ENCODE results near the gene INTS2. TPM values are rescaled to one million over a fixed set of nuclear protein-coding genes. Genes with fewer than 3 reads are reported as not detected.
"Not testable (repeated sequence)": the region's sequence is repeated elsewhere in the genome, so short reads cannot be mapped to it uniquely, and the experiment has no call there.

INTS2 gene
- total RNA-seq, 1 experiment from 2014 or later: 16.2 TPM

- no peak for DNase-seq (ENCODE audit: low spot score)
Measured at GRCh38 chr17:61849674-61850073, 78.1 kb downstream of the INTS2 start.

- DNase-seq (ENCODE audit: low spot score): no peak
Measured at GRCh38 chr17:61848896-61849295, 78.9 kb downstream of the INTS2 start.

GRCh38 chr17:61848247-61848646, 79.5 kb downstream of the INTS2 start:
- no peak for DNase-seq (ENCODE audit: low spot score)

- DNase-seq (ENCODE audit: low spot score): no peak
Measured at GRCh38 chr17:61847659-61848058, 80.1 kb downstream of the INTS2 start.

GRCh38 chr17:61846761-61847375, 80.9 kb downstream of the INTS2 start:
- DNase-seq (ENCODE audit: low spot score): no peak

GRCh38 chr17:61846088-61846487, 81.7 kb downstream of the INTS2 start:
- DNase-seq (ENCODE audit: low spot score): no peak

GRCh38 chr17:61843435-61843834, 84.3 kb downstream of the INTS2 start:
- DNase-seq (ENCODE audit: low spot score): no peak

- no peak for DNase-seq (ENCODE audit: low spot score)
Measured at GRCh38 chr17:61842899-61843298, 84.9 kb downstream of the INTS2 start.

DNA sequence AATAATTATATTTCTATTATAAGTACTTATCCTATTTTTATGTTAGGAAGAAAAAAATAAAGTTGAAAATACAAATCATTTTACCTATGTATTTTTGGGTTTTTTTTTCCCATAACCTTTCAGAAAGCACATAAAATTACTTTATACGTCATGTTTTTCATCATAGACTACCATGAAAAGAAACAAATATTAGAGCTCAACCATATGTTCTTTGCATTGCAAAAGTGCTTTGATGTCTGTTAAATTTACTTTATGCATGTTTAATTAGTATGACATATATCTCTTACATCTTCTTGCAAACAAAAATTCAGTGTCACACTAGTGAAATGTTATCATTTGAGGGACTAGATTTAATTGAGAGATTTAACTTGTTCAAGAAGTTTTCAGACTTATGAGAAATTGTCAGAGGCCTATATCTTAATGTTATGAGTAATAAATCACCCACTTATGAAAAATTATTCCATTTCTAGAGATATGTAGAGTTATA, 88.4 kb downstream of the INTS2 start:
- no peak for DNase-seq (ENCODE audit: low spot score)

DNA sequence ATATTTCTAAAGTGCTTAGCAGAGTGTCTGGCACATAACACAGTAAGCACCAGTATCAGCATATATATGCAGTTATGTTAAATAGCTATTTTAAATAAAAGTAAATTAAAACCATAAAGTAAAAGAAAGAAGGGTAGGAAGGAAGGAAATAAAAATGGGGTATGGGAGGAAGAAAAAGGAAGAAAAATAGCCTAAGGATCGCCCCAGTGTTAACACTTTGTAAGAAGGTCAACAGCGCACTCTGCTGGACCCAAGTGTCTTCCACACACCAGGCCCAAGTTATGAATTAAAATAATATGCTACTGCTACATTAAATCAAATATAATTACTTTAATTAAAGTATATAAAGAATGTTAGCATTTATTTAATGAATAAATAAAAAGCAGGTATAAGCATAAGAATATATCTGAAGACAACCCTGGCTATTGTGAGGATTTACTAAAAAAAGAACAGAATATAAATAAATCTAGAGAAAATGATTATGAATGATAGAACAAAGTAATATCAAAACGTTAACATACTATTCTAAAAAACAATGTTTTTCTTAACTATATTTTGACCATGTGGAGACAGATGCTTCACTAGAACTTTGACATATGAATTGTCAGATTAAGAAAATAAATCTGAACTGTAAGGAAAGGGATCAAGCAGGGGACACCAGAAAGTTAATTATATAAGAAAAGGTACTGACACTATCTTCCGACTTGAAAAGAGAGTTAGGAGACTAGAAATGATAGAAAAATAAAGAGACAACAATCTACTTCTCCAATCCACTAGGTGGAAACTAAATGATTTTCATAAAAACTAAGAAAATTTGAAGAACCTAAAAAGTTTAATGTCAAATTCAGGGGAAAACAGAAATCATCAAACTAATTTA, 90.4 kb downstream of the INTS2 start:
- DNase-seq (ENCODE audit: low spot score): peak; percentile 63

DNA sequence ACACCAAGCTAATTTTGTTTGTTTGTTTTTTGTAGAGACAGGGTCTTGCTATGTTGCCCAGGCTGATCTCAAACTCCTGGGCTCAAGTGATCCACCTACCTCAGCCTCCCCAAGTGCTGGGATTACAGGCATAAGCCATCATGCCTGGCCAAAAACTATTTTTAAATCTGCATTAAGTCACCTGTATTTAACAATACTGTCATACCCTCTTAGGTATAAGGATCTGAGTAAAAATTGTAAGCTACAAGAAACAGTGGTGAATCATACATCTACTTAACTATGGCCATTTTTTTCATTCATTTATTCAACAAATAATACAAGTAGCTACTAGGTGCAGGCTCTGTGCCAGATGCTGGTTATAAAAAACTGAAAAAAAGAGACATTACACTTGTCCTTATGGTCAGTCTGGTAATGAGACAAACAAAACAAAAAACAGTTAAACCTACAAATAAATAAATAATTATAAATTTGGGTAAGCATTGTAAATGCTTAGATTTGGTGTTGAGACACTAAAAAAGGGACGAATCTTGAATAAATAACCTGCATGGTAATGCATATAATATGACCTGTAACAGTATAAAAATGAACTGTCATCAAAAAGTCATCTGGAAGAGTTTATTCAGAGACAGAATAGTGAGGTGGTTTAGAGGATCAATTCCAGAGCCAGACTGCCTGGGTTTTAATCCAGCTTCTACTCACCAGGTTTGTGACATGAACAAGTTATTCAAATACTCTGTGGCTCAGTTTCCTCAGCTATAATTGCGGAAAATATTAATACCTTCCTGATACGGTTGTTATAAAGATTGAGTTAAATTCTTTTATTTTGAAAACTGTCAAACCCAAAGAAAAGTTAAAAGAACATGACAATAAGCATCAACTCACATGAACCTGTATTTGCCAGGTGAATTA, 91.3 kb downstream of the INTS2 start:
- no peak for DNase-seq (ENCODE audit: low spot score)

GRCh38 chr17:61835606-61836005, 92.2 kb downstream of the INTS2 start:
- no peak for DNase-seq (ENCODE audit: low spot score)

DNA sequence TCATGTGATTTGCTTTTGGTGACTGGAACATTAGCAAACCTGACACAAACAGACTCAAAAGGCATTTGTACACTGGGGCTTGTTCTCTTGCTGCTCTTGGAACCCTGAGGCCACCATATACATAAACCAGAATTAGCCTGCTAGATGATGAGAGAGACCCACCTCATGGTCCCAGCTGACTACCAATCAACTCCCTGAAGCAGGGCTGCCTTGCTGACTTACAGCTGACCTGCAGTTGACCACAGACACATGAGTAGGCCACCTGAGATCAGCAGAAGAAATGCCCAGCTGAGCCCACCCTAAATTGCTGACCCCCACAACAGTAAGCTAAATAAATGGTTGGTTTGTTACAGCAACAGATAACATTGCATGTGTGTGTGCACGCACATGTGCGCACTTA, 93.2 kb downstream of the INTS2 start:
- no peak for DNase-seq (ENCODE audit: low spot score)

DNA sequence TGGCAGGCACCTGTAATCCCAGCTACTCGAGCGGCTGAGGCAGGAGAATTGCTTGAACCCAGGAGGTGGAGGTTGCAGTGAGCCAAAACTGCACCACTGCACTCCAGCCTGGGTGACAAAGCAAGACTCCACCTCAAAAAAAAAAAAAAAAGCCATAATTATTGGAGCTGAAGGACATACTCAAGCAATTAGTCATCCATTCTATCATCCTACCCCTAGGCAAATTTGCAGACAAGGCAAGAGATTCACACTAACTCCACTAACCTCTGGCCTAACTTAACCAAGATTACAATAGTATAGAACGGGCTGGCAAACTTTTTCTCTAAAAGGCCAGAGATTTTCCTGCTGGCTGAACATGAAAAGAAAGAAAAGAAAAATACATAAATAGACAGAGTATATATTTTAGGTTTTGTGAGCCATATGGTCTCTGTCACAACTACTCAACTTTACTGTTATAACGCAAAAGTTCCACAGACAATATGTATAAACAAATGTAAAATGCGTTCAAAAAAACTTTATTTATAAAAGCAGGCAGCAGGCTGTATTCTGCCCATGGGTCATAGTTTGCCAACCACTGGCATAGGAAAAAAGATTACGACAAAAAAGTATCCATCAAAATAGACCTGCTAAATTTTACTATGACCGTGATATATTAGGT, 94.1 kb downstream of the INTS2 start:
- DNase-seq (ENCODE audit: low spot score): peak; percentile 68

GRCh38 chr17:61832463-61832862, 95.3 kb downstream of the INTS2 start:
- no peak for DNase-seq (ENCODE audit: low spot score)

GRCh38 chr17:61831099-61831498, 96.7 kb downstream of the INTS2 start:
- no peak for DNase-seq (ENCODE audit: low spot score)

GRCh38 chr17:61828694-61829093, 99.1 kb downstream of the INTS2 start:
- DNase-seq (ENCODE audit: low spot score): no peak

GRCh38 chr17:61827649-61828395, 100.0 kb downstream of the INTS2 start:
- no peak for DNase-seq (ENCODE audit: low spot score)

DNA sequence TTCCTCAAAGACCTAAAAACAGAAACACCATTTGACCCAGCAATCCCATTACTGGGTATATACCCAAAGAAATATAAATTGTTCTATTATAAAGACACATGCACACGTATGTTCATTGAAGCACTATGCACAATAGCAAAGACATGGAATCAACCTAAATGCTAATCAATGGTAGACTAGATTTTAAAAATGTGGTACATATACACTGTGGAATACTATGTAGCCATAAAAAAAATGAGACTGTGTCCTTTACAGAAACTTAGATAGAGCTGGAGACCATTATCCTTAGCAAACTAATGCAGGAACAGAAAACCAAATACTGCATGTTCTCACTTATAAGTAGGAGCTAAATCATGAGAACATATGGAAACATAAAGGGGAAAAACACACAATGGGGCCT, 100.9 kb downstream of the INTS2 start:
- DNase-seq (ENCODE audit: low spot score): not testable (repeated sequence)

DNA sequence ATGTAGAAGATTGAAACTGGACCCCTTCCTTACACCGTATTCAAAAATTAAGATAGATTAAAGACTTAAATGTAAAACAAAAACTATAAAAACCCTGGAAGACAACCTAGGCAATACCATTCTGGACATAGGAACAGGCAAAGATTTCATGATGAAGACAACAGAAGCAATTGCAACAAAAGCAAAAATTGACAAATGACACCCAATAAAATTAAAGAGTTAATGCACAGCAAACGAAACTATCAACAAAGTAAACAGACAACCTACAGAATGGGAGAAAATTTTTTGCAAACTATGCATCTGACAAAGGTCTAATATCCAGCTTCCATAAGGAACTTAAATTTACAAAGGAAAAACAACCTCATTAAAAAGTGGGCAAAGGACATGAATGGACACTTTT, 101.6 kb downstream of the INTS2 start:
- not testable (repeated sequence) for DNase-seq (ENCODE audit: low spot score)

Data from H4 (cell line).